Ishikawa (cell line): ENCODE measurements around the gene CCR5.

Experiments
- CEBPB ChIP-seq: IDR thresholded peaks from 2 replicates; pipeline ENCODE4 v1.6.1; 2012
- CREB1 ChIP-seq: IDR thresholded peaks from 2 replicates; pipeline ENCODE4 v1.6.1; 2012; ENCODE audit warnings: low read depth
- EGR1 ChIP-seq: IDR thresholded peaks from 2 replicates; pipeline ENCODE4 v1.6.1; 2012
- EP300 ChIP-seq: IDR thresholded peaks from 2 replicates; pipeline ENCODE4 v1.6.1; 2012; ENCODE audit warnings: borderline replicate concordance
- FOXM1 ChIP-seq: IDR thresholded peaks from 2 replicates; pipeline ENCODE4 v1.6.1; 2012; ENCODE audit warnings: low read depth, borderline replicate concordance
- NFIC ChIP-seq: IDR thresholded peaks from 2 replicates; pipeline ENCODE4 v1.6.1; 2012
- RAD21 ChIP-seq: IDR thresholded peaks from 2 replicates; pipeline ENCODE4 v1.6.1; 2012; ENCODE audit warnings: low read depth
- TAF1 ChIP-seq: IDR thresholded peaks from 2 replicates; pipeline ENCODE4 v1.6.1; 2012; ENCODE audit warnings: low read depth, mild to moderate bottlenecking
- TCF12 ChIP-seq: IDR thresholded peaks from 2 replicates; pipeline ENCODE4 v1.6.1; 2012; ENCODE audit warnings: low read depth
- TEAD4 ChIP-seq: IDR thresholded peaks from 2 replicates; pipeline ENCODE4 v1.6.1; 2012
- YY1 ChIP-seq: IDR thresholded peaks from 2 replicates; pipeline ENCODE4 v1.6.1; 2012; ENCODE audit warnings: low read depth
- ZBTB7A ChIP-seq: IDR thresholded peaks from 2 replicates; pipeline ENCODE4 v1.6.1; 2012; ENCODE audit warnings: low read depth
- TF ChIP-seq, protein P1 (sequence below): IDR thresholded peaks from 2 replicates; pipeline ENCODE4 v1.6.1; 2012
- TF ChIP-seq, protein P2 (sequence below): IDR thresholded peaks from 2 replicates; pipeline ENCODE4 v1.6.1; 2012
- TF ChIP-seq, protein P3 (sequence below): IDR thresholded peaks from 2 replicates; pipeline ENCODE4 v1.6.1; 2012; ENCODE audit warnings: low read depth, mild to moderate bottlenecking

The CCR5 gene

DNA sequence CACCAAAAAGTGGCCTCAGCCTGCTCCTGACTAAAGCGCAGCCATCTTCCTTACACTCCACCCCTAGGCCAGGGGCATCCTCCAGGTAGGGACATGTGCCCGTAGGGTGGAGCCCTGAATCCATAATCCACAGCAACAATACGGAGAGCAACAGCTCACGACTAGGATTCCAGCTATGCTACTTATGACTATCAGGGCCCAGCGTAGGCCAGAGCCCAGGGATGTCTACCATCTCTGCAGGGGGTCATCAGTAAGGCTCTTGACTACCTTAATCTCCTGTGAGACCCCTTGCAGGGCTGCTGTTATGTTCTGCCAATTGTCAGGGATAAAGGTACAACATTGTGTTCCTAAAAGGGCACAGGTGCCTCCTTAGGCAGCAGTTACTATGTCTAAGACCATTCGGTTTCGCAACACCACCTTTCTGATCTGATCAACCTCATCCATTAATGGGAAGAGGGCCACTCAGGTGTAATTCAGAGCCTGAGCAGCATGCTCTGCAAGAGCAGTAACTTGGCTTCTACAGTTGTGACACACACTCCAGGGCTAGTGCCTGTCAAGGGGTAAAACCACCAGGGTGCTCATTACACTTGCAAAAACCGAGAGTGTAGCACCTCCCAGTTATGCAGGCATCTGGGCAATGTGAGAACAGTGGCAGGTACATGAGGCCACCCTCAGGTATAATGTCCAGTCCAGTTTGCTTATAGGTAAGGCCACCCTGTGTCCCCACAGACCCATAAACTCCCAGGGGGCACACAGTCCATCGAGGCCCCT is 47.3 kb downstream of the CCR5 start:
- TF ChIP-seq TAF1: no peak
- TF ChIP-seq CEBPB: 0 out of 2 replicates have a peak, but pooled peaks have one; percentile 14

DNA sequence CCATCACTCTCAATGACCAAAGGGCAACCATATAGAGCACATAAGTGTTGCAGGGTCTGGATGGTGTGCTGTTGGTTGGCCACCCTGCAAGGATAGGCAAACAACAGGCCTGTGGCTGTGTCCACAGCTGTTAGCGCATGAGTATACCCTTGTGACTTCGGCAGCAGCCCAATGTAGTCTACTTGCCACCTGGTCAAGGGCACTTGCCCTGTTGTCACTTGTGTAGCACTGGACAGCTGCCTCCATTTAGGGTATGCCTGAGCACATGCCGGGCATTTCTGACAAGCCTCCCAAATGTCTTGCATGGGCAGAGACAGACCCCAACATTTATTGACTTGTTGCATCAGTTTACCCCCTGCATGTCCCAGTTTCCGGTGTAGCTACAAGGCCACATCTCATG is 49.1 kb downstream of the CCR5 start:
- TF ChIP-seq ZBTB7A (no peak), TEAD4 (no peak), CEBPB (no peak), FOXM1 (no peak), NFIC (no peak), YY1 (no peak)
- TF ChIP-seq, protein P1, sequence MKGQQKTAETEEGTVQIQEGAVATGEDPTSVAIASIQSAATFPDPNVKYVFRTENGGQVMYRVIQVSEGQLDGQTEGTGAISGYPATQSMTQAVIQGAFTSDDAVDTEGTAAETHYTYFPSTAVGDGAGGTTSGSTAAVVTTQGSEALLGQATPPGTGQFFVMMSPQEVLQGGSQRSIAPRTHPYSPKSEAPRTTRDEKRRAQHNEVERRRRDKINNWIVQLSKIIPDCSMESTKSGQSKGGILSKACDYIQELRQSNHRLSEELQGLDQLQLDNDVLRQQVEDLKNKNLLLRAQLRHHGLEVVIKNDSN: no peak
- TF ChIP-seq, protein P2, sequence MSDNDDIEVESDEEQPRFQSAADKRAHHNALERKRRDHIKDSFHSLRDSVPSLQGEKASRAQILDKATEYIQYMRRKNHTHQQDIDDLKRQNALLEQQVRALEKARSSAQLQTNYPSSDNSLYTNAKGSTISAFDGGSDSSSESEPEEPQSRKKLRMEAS: no peak

DNA sequence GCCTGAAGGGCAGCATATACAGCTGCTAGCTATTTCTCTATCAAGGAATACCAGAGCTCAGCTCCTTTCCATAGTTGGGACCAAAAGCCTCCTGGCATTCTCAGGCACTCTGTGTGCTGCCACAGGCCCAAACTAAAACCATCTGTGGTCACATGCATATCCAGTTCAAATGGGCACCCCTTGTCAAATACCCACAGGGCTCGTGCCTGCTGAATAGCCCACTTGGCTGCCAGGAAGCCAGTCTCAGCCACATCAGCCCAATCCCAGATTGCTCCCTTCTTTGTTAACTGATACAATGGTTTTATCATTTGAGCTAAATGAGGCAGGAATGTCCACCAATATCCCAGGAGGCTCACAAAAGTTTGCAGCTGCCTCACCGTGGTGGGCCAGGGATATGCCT is 50.2 kb downstream of the CCR5 start:
- TF ChIP-seq NFIC (no peak), TCF12 (no peak), TEAD4 (no peak), ZBTB7A (no peak), TAF1 (no peak), YY1 (no peak), EP300 (no peak), CREB1 (no peak), FOXM1 (no peak), RAD21 (no peak)

DNA sequence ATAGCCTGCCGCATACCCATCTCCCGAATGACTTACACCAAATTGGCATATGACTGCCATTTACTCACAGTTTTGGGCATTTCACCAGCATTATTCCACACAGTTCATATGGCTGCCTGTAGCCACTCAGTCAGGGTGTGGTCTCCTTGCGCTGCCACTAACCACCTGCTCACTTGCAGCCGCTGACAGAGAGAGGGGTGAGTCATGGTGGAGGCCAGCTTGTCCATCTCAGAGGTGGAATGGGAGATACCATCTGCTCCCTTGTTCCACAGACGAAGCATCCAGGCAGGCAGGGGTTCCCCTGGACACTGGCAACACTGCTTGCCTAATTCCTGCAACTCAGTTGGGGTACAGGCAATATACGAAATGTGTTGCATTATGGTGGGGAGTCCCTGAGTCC is 51.9 kb downstream of the CCR5 start:
- no peak for TF ChIP-seq FOXM1
- no peak for TF ChIP-seq YY1
- TF ChIP-seq CEBPB: no peak

DNA sequence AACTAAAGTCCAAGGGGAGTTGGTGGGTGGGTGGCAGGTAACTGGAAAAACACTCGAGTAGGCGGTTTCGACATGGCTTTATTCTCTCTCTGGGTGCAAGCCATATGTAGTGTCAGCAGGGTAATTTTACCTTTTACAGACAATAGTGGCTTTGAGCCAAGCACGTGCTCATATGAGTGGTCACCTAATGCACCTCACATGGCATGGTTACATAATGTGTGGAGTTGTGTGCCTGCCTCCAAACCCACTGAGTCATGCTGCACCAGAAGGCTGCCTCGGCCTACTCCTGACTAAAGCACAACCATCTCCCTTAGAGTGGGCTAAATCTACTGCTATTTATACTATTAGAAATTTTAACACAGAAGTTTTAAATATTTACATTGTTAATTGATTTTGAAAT is 52.8 kb downstream of the CCR5 start:
- no peak for TF ChIP-seq EGR1
- peak; percentile 93 for TF ChIP-seq NFIC
- TF ChIP-seq CREB1: no peak
- TF ChIP-seq, protein P3, sequence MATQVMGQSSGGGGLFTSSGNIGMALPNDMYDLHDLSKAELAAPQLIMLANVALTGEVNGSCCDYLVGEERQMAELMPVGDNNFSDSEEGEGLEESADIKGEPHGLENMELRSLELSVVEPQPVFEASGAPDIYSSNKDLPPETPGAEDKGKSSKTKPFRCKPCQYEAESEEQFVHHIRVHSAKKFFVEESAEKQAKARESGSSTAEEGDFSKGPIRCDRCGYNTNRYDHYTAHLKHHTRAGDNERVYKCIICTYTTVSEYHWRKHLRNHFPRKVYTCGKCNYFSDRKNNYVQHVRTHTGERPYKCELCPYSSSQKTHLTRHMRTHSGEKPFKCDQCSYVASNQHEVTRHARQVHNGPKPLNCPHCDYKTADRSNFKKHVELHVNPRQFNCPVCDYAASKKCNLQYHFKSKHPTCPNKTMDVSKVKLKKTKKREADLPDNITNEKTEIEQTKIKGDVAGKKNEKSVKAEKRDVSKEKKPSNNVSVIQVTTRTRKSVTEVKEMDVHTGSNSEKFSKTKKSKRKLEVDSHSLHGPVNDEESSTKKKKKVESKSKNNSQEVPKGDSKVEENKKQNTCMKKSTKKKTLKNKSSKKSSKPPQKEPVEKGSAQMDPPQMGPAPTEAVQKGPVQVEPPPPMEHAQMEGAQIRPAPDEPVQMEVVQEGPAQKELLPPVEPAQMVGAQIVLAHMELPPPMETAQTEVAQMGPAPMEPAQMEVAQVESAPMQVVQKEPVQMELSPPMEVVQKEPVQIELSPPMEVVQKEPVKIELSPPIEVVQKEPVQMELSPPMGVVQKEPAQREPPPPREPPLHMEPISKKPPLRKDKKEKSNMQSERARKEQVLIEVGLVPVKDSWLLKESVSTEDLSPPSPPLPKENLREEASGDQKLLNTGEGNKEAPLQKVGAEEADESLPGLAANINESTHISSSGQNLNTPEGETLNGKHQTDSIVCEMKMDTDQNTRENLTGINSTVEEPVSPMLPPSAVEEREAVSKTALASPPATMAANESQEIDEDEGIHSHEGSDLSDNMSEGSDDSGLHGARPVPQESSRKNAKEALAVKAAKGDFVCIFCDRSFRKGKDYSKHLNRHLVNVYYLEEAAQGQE: no peak
- TF ChIP-seq ZBTB7A: no peak
- peak; percentile 59; the same call in 1 of the 2 replicates for TF ChIP-seq EP300
- TF ChIP-seq CEBPB: peak; percentile 52; the same call in 1 of the 2 replicates
- no peak for TF ChIP-seq FOXM1
- TF ChIP-seq, protein P1: peak; percentile 81
- TF ChIP-seq, protein P2: peak; percentile 93
- peak; percentile 56 for TF ChIP-seq TCF12
